ENCODE measurements around the gene ZW10.
"Not testable (repeated sequence)": the region's sequence is repeated elsewhere in the genome, so short reads cannot be mapped to it uniquely, and the experiment has no call there.

The ZW10 gene

DNA sequence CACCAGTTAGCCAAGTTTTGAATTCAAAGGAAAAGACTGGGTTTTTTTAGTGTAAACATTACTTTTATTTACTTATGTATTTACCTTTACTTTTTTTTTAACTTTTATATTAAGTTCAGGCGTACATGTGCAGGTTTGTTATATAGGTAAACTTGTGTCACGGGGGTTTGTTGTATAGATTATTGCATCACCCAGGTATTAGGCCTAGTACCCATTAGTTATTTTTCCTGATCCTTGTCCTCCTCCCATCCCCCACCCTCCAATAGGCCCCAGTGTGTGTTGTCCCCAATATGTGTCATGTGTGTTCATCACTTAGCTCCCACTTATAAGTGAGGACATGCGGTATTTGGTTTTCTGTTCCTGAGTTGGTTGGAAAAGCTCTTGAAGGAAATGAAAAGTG lies 20.6 kb downstream of the ZW10 start:
- no peak for DNase-seq (ENCODE audit: low spot score)

DNA sequence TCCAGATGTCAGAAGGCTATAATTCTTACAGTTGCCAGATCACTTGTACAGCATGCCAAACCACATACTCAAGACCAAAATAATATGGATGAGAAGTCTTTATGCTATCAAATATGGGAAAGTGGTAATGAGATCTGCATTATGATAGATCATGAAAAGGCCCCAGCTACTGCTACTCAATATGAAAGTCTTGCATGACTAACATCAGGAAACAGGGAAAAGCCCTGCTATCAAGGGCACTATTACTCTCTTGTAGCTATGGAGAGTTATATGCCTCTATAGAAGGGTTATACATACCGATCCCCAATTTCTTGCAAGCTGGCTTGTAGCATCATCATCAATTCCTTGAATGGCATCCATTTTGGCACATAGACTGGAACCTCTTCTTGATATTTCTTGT lies 37.2 kb downstream of the ZW10 start:
- DNase-seq (ENCODE audit: low spot score) = no peak

DNA sequence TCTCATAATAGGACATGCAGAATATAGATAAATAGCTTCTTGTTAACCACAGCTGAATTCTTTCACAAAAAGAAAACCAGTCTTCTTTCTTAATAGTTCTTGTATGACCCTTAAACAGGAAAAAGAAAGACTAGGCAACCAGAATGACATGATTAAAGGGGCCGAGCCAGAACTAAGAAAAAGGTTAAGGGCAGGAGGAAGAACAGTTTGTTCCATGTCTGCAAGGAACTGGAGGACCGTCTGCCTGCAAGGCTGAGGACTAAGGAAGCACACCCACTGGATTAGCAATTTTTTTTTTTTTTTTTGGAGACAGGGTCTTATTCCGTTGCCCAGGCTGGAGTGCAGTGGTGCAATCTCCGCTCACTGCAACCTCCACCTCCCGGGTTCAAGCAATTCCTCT lies 41.4 kb downstream of the ZW10 start:
- DNase-seq (ENCODE audit: low spot score) = no peak

DNA sequence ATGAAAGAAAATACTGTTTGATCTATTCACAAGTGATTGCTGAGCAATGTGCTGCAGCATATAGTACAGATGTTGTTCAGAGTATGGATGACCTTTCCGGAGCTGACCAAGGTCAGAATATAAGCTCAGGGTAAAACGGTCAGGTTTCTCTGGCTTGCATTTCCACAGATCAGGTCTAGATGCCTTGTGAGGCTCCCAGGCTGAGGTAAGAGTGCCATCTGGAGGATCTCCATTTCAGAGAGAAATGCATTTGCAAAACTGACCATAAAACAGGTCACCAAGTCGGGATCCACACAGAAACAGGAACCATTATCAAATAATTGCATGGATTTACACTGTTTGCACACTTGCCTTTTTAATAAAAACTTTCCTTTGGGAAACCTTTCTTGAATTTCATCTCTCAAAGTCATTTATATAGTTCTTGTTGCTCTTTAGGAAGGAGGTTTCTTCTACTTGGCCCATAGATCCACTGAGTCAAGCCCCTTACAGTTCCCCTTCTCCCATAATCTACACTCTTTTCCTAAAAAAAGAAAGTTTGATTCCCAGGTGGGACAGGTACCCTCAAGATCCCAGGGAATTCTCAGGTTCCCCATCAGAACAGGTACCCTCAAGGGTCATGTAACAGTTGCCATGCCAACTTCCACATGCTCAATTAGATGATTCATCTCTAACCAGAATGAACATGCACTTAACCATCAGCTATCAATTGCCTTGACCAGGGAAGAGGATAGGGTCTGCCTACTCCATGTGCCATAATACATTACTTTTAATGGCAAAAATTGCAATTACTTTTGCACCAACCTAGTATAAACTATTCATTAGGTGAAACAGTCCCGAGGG lies 42.4 kb downstream of the ZW10 start:
- no peak for DNase-seq (ENCODE audit: low spot score)

DNA sequence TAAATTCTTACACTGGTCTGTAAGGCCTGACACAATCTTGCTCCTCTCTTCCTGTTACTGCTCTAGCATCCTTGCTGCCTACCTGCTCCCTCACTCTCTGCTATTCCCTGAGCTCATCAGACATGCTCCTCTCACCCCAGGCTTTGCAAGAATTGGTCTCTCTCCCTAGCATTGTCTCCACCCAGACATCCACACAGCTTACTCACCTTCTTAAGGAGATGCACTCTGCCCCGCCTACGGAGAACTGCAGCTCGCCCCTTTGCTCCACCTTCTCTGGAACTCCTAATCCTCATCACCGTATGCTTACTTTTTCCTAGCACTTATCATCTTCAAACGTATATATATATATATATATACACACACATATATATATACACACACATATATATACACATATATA lies 44.0 kb downstream of the ZW10 start:
- DNase-seq (ENCODE audit: low spot score) = no peak

DNA sequence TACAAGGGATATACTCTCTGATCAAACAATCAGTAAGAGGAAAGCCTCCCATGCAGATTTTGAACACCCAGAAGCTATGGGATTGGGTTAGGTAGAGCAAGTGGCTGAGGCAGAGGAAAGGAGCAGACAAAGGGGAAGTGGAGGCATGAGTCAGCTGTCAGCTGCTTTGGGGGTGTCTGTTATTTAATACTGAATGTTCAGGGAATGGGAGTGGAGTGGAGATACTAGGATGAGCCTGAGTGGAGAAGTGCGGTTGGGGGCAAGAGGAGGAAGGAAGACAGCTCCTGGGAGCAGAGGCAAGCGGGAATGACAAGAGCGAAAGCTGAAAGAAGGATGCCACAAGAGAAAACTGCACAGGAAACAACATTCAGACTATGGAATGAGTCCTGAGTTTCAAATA lies 44.7 kb downstream of the ZW10 start:
- DNase-seq (ENCODE audit: low spot score) = no peak

DNA sequence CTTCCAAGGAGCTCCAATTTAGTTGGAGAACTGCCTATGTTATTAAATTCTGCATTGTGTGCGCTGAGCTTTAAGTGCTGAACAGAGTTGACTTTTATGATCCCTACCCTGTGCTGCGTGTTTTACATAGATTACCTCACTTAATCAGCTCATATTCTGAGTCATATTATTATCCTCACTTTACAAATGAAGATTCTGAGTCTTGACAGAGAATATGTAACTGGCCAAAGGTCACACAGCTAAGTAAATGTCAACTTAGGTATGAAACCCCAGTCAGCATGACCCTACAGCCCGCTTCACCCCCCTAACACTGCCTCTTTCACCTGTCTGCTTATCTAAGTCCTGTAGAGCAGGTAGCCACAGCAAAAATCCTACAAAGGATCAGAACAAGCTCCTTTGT lies 47.6 kb downstream of the ZW10 start:
- DNase-seq (ENCODE audit: low spot score) = no peak

DNA sequence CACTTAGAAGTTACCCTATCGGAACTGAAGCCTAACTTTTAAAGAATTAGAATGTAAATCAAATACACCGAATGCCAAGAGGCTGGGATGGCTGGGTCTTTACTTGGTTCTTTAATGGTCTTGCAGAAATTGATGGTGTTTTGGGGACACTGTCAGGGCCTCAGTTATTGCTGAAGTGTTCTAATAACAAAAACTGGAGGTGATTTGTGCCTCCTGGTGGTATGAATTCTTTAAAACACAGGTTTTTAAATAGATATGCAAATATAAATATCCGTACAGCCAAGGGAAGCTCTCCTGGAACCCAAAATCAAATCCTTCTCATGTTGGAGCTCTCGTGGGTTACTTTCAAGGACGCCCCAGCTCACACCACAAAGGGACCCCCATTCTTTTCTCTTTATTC lies 48.1 kb downstream of the ZW10 start:
- no peak for DNase-seq (ENCODE audit: low spot score)

DNA sequence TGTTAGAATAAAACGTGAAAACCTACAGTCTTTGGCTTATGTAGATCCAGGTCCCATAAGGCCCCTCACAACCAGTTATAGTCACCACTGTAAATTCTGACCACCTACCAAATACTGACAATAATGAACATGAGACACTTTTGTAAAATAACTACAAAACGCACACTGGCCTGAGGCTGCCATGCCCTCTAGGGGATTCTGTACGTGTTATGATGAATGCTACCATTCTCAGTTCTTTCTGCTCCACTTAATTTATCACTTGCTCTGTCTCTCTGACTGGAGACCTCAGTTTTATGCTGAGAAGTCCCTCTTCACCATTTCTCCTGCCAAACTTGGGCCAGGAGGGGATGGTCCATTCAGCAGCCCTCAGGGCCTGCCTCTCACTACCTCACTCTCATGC lies 48.7 kb downstream of the ZW10 start:
- no peak for DNase-seq (ENCODE audit: low spot score)

DNA sequence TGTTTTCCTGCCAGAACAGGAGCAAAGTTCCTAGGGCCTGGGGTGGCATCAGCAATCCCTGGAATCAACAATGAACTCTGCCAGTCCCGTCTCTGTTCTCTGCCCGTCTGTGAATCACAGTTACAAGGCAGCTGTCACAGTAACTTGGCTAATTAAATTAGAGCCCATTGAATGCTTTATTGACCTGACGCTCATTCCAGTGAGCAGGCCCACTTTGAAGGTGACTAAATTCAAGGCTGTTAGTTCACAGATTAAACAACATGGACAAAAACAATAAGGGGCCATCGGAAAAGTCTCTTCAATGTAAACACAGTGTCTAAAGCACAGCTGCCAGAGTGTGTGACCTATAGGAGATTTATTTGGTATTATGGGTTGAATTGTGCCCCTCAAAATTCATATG lies 49.7 kb downstream of the ZW10 start:
- no peak for DNase-seq (ENCODE audit: low spot score)

DNA sequence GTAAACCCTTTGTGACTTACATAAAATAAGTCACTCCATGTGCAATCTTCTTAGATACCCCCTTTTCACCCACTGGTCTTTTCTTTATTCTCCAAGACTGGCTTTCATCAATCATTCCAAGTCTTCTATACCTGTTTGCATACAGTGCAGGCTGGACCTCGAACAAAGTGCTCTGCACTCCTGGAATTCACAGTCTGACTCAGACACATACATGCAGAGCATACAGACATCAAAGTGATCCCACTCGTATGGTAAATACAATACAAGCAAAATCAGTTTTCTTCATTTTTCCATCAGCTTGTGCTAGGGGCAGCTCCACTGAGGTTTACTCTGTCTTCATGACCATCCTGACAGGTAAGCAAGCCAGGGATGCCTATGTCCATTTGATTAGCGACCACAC lies 50.6 kb downstream of the ZW10 start:
- no peak for DNase-seq (ENCODE audit: low spot score)

DNA sequence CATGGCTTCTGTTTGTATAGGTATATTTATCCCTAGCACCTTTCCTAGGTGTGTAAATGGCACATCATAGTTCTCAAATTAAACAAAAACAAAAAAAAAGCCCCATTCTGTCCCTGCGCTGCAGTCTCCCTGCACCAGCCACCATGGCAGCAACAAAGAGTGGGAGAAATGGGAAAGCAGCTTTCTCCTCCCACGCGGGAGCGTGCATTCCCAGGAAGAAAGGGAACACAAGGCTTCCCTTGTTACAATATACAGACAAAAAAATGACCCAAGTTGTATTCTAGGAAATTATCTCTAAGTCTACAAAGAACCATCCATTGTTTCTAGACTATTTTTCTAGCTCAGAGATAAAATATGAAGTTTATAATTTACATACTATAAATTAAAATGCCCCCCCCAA lies 51.3 kb downstream of the ZW10 start:
- DNase-seq (ENCODE audit: low spot score) = no peak

DNA sequence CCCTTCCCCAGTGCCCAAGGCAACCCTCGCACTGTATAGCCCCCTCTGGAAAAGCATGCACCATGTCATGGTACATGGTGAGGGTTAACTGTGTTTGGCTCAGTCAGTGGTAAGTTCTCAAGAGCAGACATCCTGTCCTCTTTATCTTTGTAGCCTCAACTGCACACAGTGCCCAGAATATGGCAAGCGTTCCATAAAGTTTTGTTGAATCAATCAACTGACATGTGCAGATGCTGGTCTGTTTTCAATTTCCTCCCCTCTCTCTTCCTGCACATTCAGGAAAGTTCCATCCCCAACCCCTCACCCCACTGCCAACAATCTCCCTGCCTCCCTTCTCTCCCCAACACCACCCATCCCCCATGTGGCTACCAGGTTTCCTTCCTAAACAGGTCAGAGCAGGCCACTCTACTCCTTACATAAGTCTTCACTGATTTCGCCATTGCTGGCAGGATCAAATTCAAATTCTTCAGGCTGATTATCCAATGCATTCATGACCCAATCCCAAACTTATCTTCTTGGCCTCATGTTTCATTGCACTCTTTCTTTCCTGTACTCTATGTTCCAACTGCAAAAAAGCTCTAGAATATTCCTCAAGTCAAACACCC lies 51.9 kb downstream of the ZW10 start:
- no peak for DNase-seq (ENCODE audit: low spot score)

DNA sequence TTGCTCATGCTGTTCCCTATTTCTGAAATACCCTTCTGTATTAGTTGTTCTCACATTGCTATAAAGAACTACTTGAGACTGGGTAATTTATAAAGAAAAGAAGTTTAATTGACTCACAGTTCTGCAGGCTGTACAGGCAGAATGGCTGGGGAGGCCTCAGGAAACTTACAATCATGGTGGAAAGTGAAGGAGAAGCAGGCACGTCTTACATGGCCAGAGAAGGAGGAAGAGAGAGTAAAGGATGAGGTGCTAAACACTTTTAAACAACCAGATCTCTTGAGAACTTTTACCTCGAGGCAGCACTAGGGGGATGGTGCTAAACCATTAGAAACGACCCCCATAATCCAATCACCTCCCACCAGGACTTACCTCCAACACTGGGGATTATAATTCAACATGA lies 53.0 kb downstream of the ZW10 start:
- not testable (repeated sequence) for DNase-seq (ENCODE audit: low spot score)

DNA sequence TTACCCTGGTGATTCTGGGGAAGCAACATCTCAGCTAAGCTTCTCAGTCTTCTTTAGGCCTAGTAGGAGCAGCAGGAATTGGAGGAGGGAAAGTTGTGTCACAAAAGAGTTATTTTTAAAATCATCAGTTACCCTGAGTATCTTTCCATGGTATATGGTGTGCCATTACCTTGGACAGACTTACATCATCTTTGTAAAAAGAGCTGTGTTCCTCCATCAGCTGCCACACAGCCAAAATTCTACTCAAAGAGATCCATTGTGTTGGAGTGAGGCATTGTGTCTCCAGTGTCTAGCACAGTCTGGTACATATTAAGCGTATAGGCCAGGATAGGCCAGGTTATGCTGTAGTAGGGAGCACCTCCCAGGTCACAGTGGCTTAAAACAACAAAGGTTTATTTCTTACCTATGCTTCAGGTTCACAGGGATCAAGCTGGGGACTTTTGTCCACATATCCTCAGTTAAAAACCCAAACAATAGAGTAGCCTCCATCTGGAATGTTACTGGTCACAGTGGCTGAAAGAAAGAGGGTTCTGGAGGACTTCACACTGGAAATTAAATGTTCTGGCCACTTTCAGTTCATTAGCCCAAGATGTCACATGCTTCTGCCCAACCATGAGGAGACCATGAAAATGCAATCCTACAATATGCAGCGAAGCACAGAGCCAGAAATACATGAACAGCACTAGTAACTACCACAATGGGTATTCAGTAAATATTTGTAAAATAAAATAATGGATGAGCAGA lies 57.4 kb downstream of the ZW10 start:
- no peak for DNase-seq (ENCODE audit: low spot score)

DNA sequence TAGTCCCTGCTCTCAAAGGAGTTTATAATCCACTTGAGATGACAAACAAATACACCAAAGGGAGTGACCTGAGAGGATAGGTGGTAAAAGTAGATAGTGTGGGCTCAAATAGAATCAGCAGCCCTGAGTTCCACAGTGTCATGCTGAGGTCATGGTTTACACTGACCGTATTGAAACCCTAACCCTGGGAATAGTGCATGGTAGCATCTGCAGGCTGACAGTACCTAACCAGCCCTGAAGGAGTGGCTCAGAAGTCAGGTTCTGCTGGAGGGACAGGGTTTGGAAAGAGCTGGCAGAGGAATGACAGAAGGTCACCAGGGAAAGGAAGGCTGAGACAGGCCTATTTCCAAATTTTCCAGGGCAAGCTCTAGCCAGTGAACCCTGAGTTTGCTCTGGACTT lies 58.2 kb downstream of the ZW10 start:
- no peak for DNase-seq (ENCODE audit: low spot score)

DNA sequence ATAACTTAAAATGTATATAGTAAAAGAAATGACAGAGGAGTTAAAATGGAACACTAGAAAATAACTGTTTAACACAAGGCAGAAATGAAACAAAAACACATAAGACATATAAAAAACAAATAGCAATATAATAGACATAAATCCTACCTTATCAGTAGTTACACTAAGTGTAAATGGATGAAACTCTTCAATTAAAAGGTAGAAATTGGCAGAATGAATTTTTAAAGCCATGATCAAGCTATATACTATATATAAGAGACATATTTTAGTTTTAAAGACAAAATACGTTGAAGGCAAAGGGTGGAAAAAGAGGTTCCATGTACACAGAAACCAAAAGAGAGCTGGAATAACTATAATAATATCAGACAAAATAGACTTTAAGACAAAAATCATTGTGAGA lies 62.5 kb downstream of the ZW10 start:
- no peak for DNase-seq (ENCODE audit: low spot score)

DNA sequence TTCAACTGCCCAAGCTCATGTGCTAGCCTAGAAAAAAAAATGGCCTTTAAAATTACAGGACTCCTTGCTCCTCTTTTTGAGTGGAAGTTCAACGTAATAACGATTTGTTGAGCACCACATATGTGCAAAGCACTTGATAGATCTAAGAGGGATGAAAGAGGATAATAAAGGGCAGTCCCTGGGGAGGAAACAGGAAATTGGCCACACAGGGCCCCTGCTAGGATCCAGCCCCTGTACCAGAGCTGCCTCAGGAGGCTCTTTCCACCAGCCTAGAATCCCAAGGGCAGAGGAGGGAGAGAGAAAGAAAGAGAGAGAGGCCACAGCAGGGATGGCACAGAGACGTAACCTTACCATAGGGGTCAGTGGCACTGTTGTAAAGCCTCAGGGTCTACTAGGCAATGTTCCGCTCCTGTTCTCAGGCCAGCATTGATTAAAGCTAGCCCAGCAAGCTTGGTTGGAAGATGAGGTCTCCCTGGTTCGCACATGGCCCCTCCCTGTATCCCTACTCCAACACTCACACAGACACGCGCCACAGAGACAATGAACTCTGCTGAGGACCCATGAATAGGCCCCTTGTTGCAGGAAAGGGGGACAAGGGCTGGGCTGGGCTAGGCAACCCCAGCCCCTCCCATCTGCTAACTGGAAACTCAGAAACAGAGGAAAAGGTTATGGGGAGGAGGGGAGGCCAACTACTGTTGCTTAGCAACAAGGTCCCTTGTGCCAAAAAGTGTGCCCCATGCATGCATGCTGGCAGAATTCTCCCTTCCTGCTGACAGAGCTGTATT lies 67.4 kb downstream of the ZW10 start, which contains the start of gene TMPRSS5:
Gene TMPRSS5 (minus strand): TSS at position 438 of the 785 bp plus-strand sequence. CDS start 84 bp downstream, at position 354.
- DNase-seq (ENCODE audit: low spot score) = no peak

DNA sequence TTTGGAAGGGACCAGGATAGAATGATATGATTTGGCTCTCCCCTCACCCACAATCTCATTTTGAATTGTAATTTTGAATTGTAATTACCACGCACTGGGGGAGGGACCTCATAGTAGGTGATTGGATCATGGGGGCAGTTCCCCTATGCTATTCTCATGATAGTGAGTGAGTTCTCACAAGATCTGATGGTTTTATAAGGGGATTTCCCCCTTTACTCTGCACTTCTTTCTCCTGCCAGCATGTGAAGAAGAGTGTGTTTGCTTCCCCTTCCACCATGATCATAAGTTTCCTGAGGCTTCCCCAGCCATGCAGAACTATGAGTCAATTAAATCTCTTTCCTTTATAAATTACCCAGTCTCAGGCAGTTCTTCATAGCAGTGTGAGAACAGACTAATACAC lies 69.9 kb downstream of the ZW10 start:
- DNase-seq (ENCODE audit: low spot score) = not testable (repeated sequence)

DNA sequence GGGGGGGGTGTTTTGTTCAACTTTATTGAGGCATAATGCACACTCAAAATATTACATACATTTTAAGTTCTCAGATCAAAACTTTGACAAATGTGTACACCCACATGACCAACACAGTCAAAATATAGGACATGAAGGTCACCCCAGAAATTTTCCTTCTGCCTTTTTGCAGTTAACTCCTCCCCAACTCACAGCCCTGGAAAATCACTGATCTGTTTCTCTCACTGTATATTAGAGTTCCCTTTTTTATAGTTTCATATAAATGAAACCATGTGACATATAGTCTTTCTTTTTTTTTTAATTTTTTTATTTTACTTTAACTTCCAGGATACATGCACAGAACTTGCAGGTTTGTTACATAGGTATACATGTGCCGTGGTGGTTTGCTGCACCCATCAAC lies 72.0 kb downstream of the ZW10 start:
- DNase-seq (ENCODE audit: low spot score) = no peak

DNA sequence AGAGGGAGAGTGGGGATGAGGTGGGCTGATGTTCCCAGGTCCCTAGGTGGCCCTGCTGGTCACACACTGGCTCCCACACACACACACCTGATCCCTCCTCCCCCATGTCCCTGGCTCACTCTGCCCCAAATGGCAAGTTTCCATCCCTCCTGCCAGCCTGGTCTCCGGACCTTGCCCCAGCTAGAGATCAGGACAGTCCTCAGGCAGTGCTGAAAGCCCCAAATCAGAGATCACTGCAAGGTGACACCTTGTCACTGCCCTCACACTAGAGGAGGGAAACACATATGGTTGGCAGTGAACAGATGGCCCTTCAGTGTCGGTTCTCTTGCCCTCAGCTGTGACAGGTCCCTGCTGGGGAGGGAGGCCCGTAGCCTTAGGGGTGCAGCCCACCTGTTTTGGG lies 75.0 kb downstream of the ZW10 start:
- DNase-seq (ENCODE audit: low spot score) = no peak

DNA sequence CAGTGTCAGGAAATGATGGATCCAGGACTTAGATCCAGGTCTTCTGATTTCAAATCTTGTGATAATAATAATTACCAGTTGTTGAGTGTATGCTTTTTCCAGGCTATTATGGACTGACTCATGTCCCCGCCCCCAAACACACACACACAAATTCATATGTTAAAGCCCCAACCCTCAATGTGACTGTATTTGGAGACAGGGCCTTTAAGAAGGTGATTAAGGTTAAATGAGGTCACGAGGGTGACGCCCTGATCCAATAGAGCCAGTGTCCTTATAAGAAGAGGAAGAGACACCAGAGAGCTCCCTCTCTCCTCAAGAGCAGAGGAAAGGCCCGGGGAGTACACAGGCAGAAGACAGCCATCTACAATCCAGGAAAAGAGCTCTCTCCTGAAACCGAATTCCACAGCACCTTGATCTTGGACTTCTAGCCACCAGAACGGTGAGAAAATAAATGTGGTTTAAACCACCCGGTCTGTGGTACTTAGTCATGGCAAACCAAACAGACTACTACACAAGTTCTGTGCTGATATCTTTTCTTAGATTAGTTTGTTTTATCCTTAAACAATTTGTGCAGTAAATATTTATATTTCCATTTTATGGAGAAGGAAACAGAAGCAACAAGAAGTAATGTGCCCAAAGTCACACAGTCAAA lies 75.6 kb downstream of the ZW10 start:
- no peak for DNase-seq (ENCODE audit: low spot score)
